ENCODE results near the gene SBNO2. TPM values are rescaled to one million over a fixed set of nuclear protein-coding genes. Genes with fewer than 3 reads are reported as not detected.

The SBNO2 gene
- total RNA-seq, 3 donors from 2014 or later, result 58.0 to 86.6 (median 74.6) TPM

DNA sequence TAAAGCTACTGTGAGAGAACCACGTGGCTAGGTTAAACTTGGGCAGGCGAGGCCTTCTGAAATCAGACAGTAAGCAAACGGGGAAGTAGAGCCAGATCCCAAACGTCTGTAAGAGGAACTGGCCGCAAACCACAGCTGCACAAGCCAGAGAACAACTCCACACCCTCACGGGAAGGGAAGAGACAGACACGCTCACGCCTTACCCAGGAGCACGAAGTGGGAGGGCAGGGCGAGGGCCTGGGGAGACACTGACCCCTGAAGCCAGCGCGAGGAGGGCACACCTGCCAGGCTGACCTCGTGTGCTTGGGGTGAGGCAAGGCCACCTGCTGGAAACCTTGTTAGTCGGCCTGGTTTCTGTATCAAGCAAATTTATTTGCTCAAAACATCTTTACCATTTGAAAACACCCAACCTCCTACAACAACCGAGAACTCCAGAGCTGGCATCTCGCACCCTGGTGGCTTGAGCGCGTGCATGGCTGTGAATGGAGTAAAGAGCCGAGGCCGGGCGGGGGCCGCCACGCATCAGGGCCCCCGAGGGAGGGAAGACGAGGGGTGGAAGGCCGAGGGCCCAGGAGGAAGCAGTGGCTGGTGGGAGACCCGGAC is 86.2 kb downstream of the SBNO2 start:
- Histone ChIP-seq H3K4me3 (no peak overlapping the region), H3K9me3 (no peaks in the 10 kb centered on the region), H3K36me3 (ENCODE audit: low read depth) (no peaks in the 10 kb centered on the region), H3K4me1 (ENCODE audit: low read depth) (peaks cover 15% of the 10 kb centered on the region)
- ATAC-seq, result peak; percentile 46
- peak in 2 of 3 donors; percentile 61 to 81 for DNase-seq
- intact Hi-C loops (cut with DNase I, micrococcal nuclease), result no loop called here
- TF ChIP-seq, protein P1, sequence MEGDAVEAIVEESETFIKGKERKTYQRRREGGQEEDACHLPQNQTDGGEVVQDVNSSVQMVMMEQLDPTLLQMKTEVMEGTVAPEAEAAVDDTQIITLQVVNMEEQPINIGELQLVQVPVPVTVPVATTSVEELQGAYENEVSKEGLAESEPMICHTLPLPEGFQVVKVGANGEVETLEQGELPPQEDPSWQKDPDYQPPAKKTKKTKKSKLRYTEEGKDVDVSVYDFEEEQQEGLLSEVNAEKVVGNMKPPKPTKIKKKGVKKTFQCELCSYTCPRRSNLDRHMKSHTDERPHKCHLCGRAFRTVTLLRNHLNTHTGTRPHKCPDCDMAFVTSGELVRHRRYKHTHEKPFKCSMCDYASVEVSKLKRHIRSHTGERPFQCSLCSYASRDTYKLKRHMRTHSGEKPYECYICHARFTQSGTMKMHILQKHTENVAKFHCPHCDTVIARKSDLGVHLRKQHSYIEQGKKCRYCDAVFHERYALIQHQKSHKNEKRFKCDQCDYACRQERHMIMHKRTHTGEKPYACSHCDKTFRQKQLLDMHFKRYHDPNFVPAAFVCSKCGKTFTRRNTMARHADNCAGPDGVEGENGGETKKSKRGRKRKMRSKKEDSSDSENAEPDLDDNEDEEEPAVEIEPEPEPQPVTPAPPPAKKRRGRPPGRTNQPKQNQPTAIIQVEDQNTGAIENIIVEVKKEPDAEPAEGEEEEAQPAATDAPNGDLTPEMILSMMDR (IDR thresholded peaks at IDR 0.05), result no peak

GRCh38 chr19:1086613-1087012 is 87.5 kb downstream of the SBNO2 start:
- DNase-seq (no peak), ATAC-seq (no peak)
- TF ChIP-seq, protein P1 (IDR thresholded peaks at IDR 0.05), result no peak
- Histone ChIP-seq H3K9me3 (no peaks in the 10 kb centered on the region), H3K4me3 (no peak overlapping the region), H3K4me1 (ENCODE audit: low read depth) (peaks cover 18% of the 10 kb centered on the region), H3K36me3 (ENCODE audit: low read depth) (no peaks in the 10 kb centered on the region)
- intact Hi-C loops (cut with DNase I, micrococcal nuclease), result no loop called here

- Histone ChIP-seq H3K4me1 (ENCODE audit: low read depth) (peaks cover 22% of the 10 kb centered on the region), H3K36me3 (ENCODE audit: low read depth) (no peaks in the 10 kb centered on the region), H3K9me3 (no peaks in the 10 kb centered on the region), H3K4me3 (no peak overlapping the region)
- TF ChIP-seq, protein P1 (IDR thresholded peaks at IDR 0.05), result no peak
- intact Hi-C loops (cut with DNase I, micrococcal nuclease), result no loop called here
- DNase-seq, result no peak
- ATAC-seq, result no peak
Measured at GRCh38 chr19:1085676-1086442, 88.2 kb downstream of the SBNO2 start.

GRCh38 chr19:1085053-1085658 is 88.9 kb downstream of the SBNO2 start:
- Histone ChIP-seq H3K4me1 (ENCODE audit: low read depth) (peaks cover 22% of the 10 kb centered on the region), H3K9me3 (no peaks in the 10 kb centered on the region), H3K4me3 (no peak overlapping the region), H3K36me3 (ENCODE audit: low read depth) (no peaks in the 10 kb centered on the region)
- ATAC-seq (no peak), DNase-seq (no peak)
- intact Hi-C loops (cut with DNase I, micrococcal nuclease), result no loop called here
- TF ChIP-seq, protein P1 (IDR thresholded peaks at IDR 0.05), result no peak

DNA sequence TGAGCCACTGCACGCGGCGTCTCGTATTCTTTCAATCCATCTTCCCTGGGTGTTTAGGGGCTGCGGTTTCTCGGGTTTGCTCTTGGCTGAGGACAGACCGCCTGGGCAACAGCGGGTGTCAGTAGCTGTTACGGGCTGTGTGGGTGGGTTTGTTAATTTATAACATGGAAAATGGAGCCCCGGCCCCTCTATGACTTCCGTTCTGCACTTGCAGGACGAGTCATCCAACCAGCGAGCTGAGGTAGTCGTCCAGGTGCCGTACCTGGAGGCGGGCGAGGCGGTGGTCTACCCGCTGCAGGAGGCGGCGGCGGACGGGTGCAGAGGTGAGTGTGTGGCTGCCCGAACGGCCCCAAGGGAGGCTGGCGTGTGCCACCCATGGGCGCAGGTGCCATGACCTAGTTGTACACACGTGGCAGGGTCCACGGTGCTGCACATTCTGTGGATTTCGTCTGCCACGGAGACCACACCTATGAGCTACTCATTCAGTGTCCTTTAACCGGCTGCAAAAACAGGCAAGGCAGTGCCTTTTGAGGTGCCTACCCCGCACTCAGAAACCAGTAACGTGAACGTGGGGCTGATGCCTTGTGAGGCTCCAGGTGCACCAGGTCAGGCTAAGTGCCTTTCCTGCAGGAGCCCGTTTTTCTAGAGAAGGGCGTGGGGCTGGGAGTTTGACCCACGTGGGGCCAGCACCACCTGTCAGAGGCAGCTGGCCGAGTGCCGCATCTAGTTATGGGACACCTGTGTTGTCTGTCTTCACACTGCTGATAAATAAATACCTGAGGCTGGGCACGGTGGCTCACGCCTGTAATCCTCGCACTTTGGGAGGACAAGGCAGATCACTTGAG is 89.8 kb downstream of the SBNO2 start:
- TF ChIP-seq, protein P1 (IDR thresholded peaks at IDR 0.05), result no peak
- DNase-seq, result peak in 2 of 3 donors; percentile 48 to 69
- H3K4me1 ChIP-seq (ENCODE audit: low read depth), result peaks cover 23% of the 10 kb centered on the region
- no peaks in the 10 kb centered on the region for H3K36me3 ChIP-seq (ENCODE audit: low read depth)
- no peak overlapping the region for H3K4me3 ChIP-seq
- no peaks in the 10 kb centered on the region for H3K9me3 ChIP-seq
- ATAC-seq, result no peak
- intact Hi-C loops (cut with DNase I, micrococcal nuclease), result no loop called here

Data from mucosa of descending colon (tissue), 3 donors.